GM20431 (cell line): ENCODE results near the gene CDC42SE2.
"Not testable (repeated sequence)": the region's sequence is repeated elsewhere in the genome, so short reads cannot be mapped to it uniquely, and the experiment has no call there.

ENCODE experiments used
- in situ Hi-C: fragments of 300-500 bp; cut with MseI, MboI; formaldehyde crosslinking; loops from one replicate; pipeline ENCODE4 v1.15.0; 2020; ENCODE audit warnings: low sequenced_read_pairs; ENCODE audit not compliant: unreplicated experiment

Gene CDC42SE2

GRCh38 chr5:131357739-131358561 lies 94.1 kb downstream of the CDC42SE2 start:
- in situ Hi-C loops, result no loop called here

GRCh38 chr5:131361677-131362315 lies 97.9 kb downstream of the CDC42SE2 start:
- in situ Hi-C loops, result no loop called here

- in situ Hi-C loops, result no loop called here
Observed at GRCh38 chr5:131363811-131364506, 100.1 kb downstream of the CDC42SE2 start.

GRCh38 chr5:131364507-131365050 lies 100.7 kb downstream of the CDC42SE2 start:
- in situ Hi-C loops, result no loop called here

GRCh38 chr5:131366428-131366827 lies 102.6 kb downstream of the CDC42SE2 start:
- in situ Hi-C loops, result no loop called here

GRCh38 chr5:131367219-131367860 lies 103.5 kb downstream of the CDC42SE2 start:
- in situ Hi-C loops, result no loop called here

- in situ Hi-C loops, result no loop called here
Observed at GRCh38 chr5:131368866-131369265, 105.0 kb downstream of the CDC42SE2 start.

- in situ Hi-C loops, result no loop called here
Observed at GRCh38 chr5:131369558-131369957, 105.7 kb downstream of the CDC42SE2 start.

GRCh38 chr5:131371835-131372234 lies 108.0 kb downstream of the CDC42SE2 start:
- in situ Hi-C loops, result no loop called here

GRCh38 chr5:131373265-131373664 lies 109.4 kb downstream of the CDC42SE2 start:
- in situ Hi-C loops, result no loop called here

GRCh38 chr5:131375351-131375750 lies 111.5 kb downstream of the CDC42SE2 start:
- in situ Hi-C loops, result no loop called here

GRCh38 chr5:131377346-131377745 lies 113.5 kb downstream of the CDC42SE2 start:
- in situ Hi-C loops, result no loop called here

GRCh38 chr5:131377785-131378325 lies 114.0 kb downstream of the CDC42SE2 start:
- in situ Hi-C loops, result no loop called here

- in situ Hi-C loops, result no loop called here
Observed at GRCh38 chr5:131378721-131379541, 115.1 kb downstream of the CDC42SE2 start.

- in situ Hi-C loops, result no loop called here
Observed at GRCh38 chr5:131379723-131380122, 115.9 kb downstream of the CDC42SE2 start.

GRCh38 chr5:131380238-131380637 lies 116.4 kb downstream of the CDC42SE2 start:
- in situ Hi-C loops, result not testable (repeated sequence)

GRCh38 chr5:131381021-131381420 lies 117.2 kb downstream of the CDC42SE2 start:
- in situ Hi-C loops, result no loop called here

GRCh38 chr5:131381777-131382176 lies 117.9 kb downstream of the CDC42SE2 start:
- in situ Hi-C loops, result no loop called here
